Measurements from ENCODE around the gene ZFP57. TPM values are rescaled to one million over a fixed set of nuclear protein-coding genes. Genes with fewer than 3 reads are reported as not detected.

ZFP57 gene
- total and polyA plus RNA-seq, 7 donors = 0.03 TPM; not detected in 6

GRCh38 chr6:29696147-29697125 is 15.5 kb upstream of the ZFP57 start:
- WGBS, 2 donors = 73% methylated on average over 10 of the region's 10 CpGs
- intact Hi-C loops (cut with DNase I) = no loop called here

GRCh38 chr6:29694637-29695036 is 13.7 kb upstream of the ZFP57 start:
- H3K27ac ChIP-seq = no peak overlapping the region
- no peaks in the 10 kb centered on the region for H3K4me1 ChIP-seq
- DNase-seq = no peak
- no peaks in the 10 kb centered on the region for H3K9me3 ChIP-seq
- TF ChIP-seq CTCF (IDR thresholded peaks at IDR 0.05) = no peak
- no peak for TF ChIP-seq POLR2AphosphoS5 (IDR thresholded peaks at IDR 0.05)
- no peak for TF ChIP-seq EP300 (IDR thresholded peaks at IDR 0.05)
- TF ChIP-seq POLR2A (IDR thresholded peaks at IDR 0.05) = no peak
- intact Hi-C loops (cut with DNase I) = no loop called here
- H3K27me3 ChIP-seq = no peaks in the 10 kb centered on the region
- no peak overlapping the region for H3K4me3 ChIP-seq
- no peaks in the 10 kb centered on the region for H3K36me3 ChIP-seq
- WGBS, 2 donors = 41 to 75% methylated on average over 3 of the region's 3 CpGs

More at GRCh38 chr6:29696147-29697125, 15.5 kb upstream of the ZFP57 start:
- Histone ChIP-seq H3K9me3 (no peaks in the 10 kb centered on the region), H3K27ac (no peak overlapping the region), H3K36me3 (no peaks in the 10 kb centered on the region), H3K4me1 (no peaks in the 10 kb centered on the region), H3K4me3 (no peak overlapping the region), H3K27me3 (no peaks in the 10 kb centered on the region)
- DNase-seq = no peak
- TF ChIP-seq EP300 (IDR thresholded peaks at IDR 0.05) (no peak), CTCF (IDR thresholded peaks at IDR 0.05) (no peak), POLR2A (IDR thresholded peaks at IDR 0.05) (no peak)

GRCh38 chr6:29685718-29686326 is 4.9 kb upstream of the ZFP57 start:
- H3K36me3 ChIP-seq = no peaks in the 10 kb centered on the region
- H3K27ac ChIP-seq = no peak overlapping the region
- no peak overlapping the region for H3K4me3 ChIP-seq
- no peaks in the 10 kb centered on the region for H3K4me1 ChIP-seq
- intact Hi-C loops (cut with DNase I) = no loop called here
- H3K9me3 ChIP-seq = peaks cover 0 to 2% (median 0%) of the 10 kb centered on the region in 4 donors
- DNase-seq = no peak
- no peak for TF ChIP-seq CTCF (IDR thresholded peaks at IDR 0.05)
- TF ChIP-seq POLR2AphosphoS5 (IDR thresholded peaks at IDR 0.05) = no peak
- TF ChIP-seq EP300 (IDR thresholded peaks at IDR 0.05) = no peak
- TF ChIP-seq POLR2A (IDR thresholded peaks at IDR 0.05) = no peak
- H3K27me3 ChIP-seq = peaks cover 0 to 3% (median 0%) of the 10 kb centered on the region in 3 donors
- 70 to 77% methylated on average over 15 of the region's 15 CpGs for WGBS, 2 donors

- TF ChIP-seq POLR2AphosphoS5 (IDR thresholded peaks at IDR 0.05) (no peak), POLR2A (IDR thresholded peaks at IDR 0.05) (no peak), CTCF (IDR thresholded peaks at IDR 0.05) (no peak), EP300 (IDR thresholded peaks at IDR 0.05) (no peak)
- H3K4me3 ChIP-seq = no peak overlapping the region
- peaks cover 0 to 2% (median 0%) of the 10 kb centered on the region in 4 donors for H3K9me3 ChIP-seq
- 89 to 93% methylated on average over 8 of the region's 8 CpGs for WGBS, 2 donors
- peaks cover 0 to 4% (median 0%) of the 10 kb centered on the region in 3 donors for H3K27me3 ChIP-seq
- intact Hi-C loops (cut with DNase I) = no loop called here
- no peaks in the 10 kb centered on the region for H3K4me1 ChIP-seq
- H3K36me3 ChIP-seq = no peaks in the 10 kb centered on the region
- no peak for DNase-seq
- H3K27ac ChIP-seq = no peak overlapping the region
These were observed 859 bp upstream of the ZFP57 start for GRCh38 chr6:29681811-29682210.
